A673 (cell line): ENCODE measurements around the gene NTRK3. TPM values are rescaled to one million over a fixed set of nuclear protein-coding genes. Genes with fewer than 3 reads are reported as not detected.

Source experiments
- BruUV-seq: library from RNA; stranded (reverse); fragments of 400-500 nt; replicated peaks from 2 replicates; lab custom pipeline; 2021; lab: Mats Ljungman, UMichigan
- CTCF ChIA-PET: fragments of 300-600 bp; sonication (Branson Sonifier 250); formaldehyde crosslinking; loops from one replicate; lab custom pipeline; 2022; ENCODE audit warnings: antibody characterized with exemption; lab: Charles Lee
- POLR2A ChIA-PET: fragments of 300-600 bp; sonication (Branson Sonifier 250); formaldehyde crosslinking; loops from one replicate; lab custom pipeline; 2022; ENCODE audit warnings: antibody characterized with exemption; ENCODE audit not compliant: low non-redundant PET; lab: Charles Lee
- DNase-seq: peaks from one replicate; pipeline ENCODE4 v3.0.0-alpha.2; 2015; ENCODE audit warnings: low spot score
- H3K27ac ChIP-seq: fragments of 200-600 bp; sonication (generic); 2 replicates; pipeline ENCODE4 v1.5.1; 2016; ENCODE audit warnings: mixed run types, low read depth, mild to moderate bottlenecking, mixed read lengths, antibody characterized with exemption, low read length; ENCODE audit not compliant: poor library complexity, severe bottlenecking
- H3K27me3 ChIP-seq: fragments of 200-600 bp; sonication (generic); replicated peaks from 2 replicates; pipeline ENCODE4 v1.6.1; 2017; ENCODE audit warnings: mixed run types, low read depth, mild to moderate bottlenecking, mixed read lengths, antibody characterized with exemption, low read length; ENCODE audit not compliant: insufficient read depth, poor library complexity
- H3K36me3 ChIP-seq: fragments of 200-600 bp; sonication (generic); 2 replicates; pipeline ENCODE4 v1.6.1; 2016; ENCODE audit warnings: mixed run types, mild to moderate bottlenecking, mixed read lengths, antibody characterized with exemption, low read length; ENCODE audit not compliant: insufficient read depth, poor library complexity, severe bottlenecking
- H3K4me1 ChIP-seq: fragments of 200-600 bp; sonication (generic); 2 replicates; pipeline ENCODE4 v1.6.1; 2017; ENCODE audit warnings: mixed run types, mild to moderate bottlenecking, mixed read lengths, antibody characterized with exemption, low read length; ENCODE audit not compliant: insufficient read depth, poor library complexity, severe bottlenecking
- H3K4me3 ChIP-seq: fragments of 200-600 bp; sonication (generic); 2 replicates; pipeline ENCODE4 v1.5.1; 2016; ENCODE audit warnings: low read depth, mixed run types, mild to moderate bottlenecking, mixed read lengths, low read length; ENCODE audit not compliant: poor library complexity, severe bottlenecking
- H3K9me3 ChIP-seq: fragments of 200-600 bp; sonication (generic); 2 replicates; pipeline ENCODE4 v1.6.1; 2016; ENCODE audit warnings: mixed run types, low read depth, mild to moderate bottlenecking, mixed read lengths, antibody characterized with exemption, low read length; ENCODE audit not compliant: poor library complexity, severe bottlenecking
- CTCF ChIP-seq: fragments of 300-800, 200-600 bp; sonication (generic); conservative IDR thresholded peaks from 2 replicates; pipeline ENCODE4 v1.5.1; 2017; ENCODE audit warnings: low read depth, mild to moderate bottlenecking, antibody characterized with exemption, low read length, moderate library complexity, mixed read lengths
- EZH2 ChIP-seq: fragments of 200-600 bp; sonication (generic); IDR thresholded peaks from 2 replicates; pipeline ENCODE4 v1.6.1; 2017; ENCODE audit warnings: borderline replicate concordance, low read depth, mild to moderate bottlenecking, mixed read lengths, antibody characterized with exemption, low read length; ENCODE audit not compliant: poor library complexity, severe bottlenecking
- intact Hi-C: fragments of 100-400 bp; cut with micrococcal nuclease; formaldehyde crosslinking; loops from one replicate; pipeline ENCODE4 v1.10.0; 2022; ENCODE audit not compliant: unreplicated experiment
- total RNA-seq: library from RNA; stranded (reverse); gene quantifications from 2 replicates; pipeline ENCODE4 v1.2.3, GENCODE V29; 2021

NTRK3 gene
- total RNA-seq, 1 experiment from 2014 or later: not detected

GRCh38 chr15:87907676-87908446, 348.7 kb downstream of the NTRK3 start:
- Histone ChIP-seq H3K4me3 (no peak overlapping the region), H3K27ac (no peak overlapping the region), H3K27me3 (no peaks in the 10 kb centered on the region), H3K36me3 (no peaks in the 10 kb centered on the region), H3K9me3 (no peaks in the 10 kb centered on the region), H3K4me1 (no peaks in the 10 kb centered on the region)
- no peak for DNase-seq
- no TSS peak for BruUV-seq
- intact Hi-C loops: no loop called here
- TF ChIP-seq CTCF: no peak
- no peak for TF ChIP-seq EZH2
- ChIA-PET CTCF (no interaction called here), POLR2A (no interaction called here)

- no peak overlapping the region for H3K27ac ChIP-seq
- no peak overlapping the region for H3K4me3 ChIP-seq
- no peaks in the 10 kb centered on the region for H3K36me3 ChIP-seq
- ChIA-PET POLR2A (no interaction called here), CTCF (no interaction called here)
- H3K9me3 ChIP-seq: no peaks in the 10 kb centered on the region
- TF ChIP-seq EZH2 (no peak), CTCF (no peak)
- intact Hi-C loops: no loop called here
- H3K27me3 ChIP-seq: no peaks in the 10 kb centered on the region
- no TSS peak for BruUV-seq
- H3K4me1 ChIP-seq: no peaks in the 10 kb centered on the region
- no peak for DNase-seq
Measured at GRCh38 chr15:87906444-87906843, 350.1 kb downstream of the NTRK3 start.

GRCh38 chr15:87902772-87903426, 353.6 kb downstream of the NTRK3 start:
- Histone ChIP-seq H3K9me3 (no peaks in the 10 kb centered on the region), H3K4me1 (no peaks in the 10 kb centered on the region), H3K36me3 (no peaks in the 10 kb centered on the region), H3K4me3 (no peak overlapping the region), H3K27ac (no peak overlapping the region), H3K27me3 (no peaks in the 10 kb centered on the region)
- intact Hi-C loops: no loop called here
- no peak for DNase-seq
- TF ChIP-seq EZH2 (no peak), CTCF (no peak)
- CTCF ChIA-PET: no interaction called here
- POLR2A ChIA-PET: no interaction called here
- no TSS peak for BruUV-seq
